Measurements from ENCODE around the gene SCN2A.
"Not testable (repeated sequence)": the region's sequence is repeated elsewhere in the genome, so short reads cannot be mapped to it uniquely, and the experiment has no call there.

Gene SCN2A

GRCh38 chr2:165245081-165245793, 6.0 kb downstream of the SCN2A start:
- DNase-seq: peak in 3 of 42 donors; percentile 22 to 33 (median 25)
- intact Hi-C loops (cut with DNase I): loop anchor here (5.0 kb wide), 1 partner anchor 47 kb away; no protein-coding TSS in a partner anchor

GRCh38 chr2:165248238-165248637, 9.0 kb downstream of the SCN2A start:
- no peak for DNase-seq
- intact Hi-C loops (cut with DNase I): loop anchor here (5.0 kb wide), 1 partner anchor 44 kb away; no protein-coding TSS in a partner anchor

- intact Hi-C loops (cut with DNase I): no loop called here
- DNase-seq: no peak
These were observed 12.2 kb downstream of the SCN2A start for GRCh38 chr2:165251366-165251765.

GRCh38 chr2:165253178-165253577, 14.0 kb downstream of the SCN2A start:
- DNase-seq: no peak

GRCh38 chr2:165256618-165257017, 17.4 kb downstream of the SCN2A start:
- no peak for DNase-seq
- intact Hi-C loops (cut with DNase I): no loop called here

More at GRCh38 chr2:165253178-165253577, 14.0 kb downstream of the SCN2A start:
- intact Hi-C loops (cut with DNase I): no loop called here

- intact Hi-C loops (cut with DNase I); DNase-seq: not testable (repeated sequence)
These were observed 21.1 kb downstream of the SCN2A start for GRCh38 chr2:165260347-165260746.

GRCh38 chr2:165268754-165269153, 29.5 kb downstream of the SCN2A start:
- intact Hi-C loops (cut with DNase I): no loop called here
- DNase-seq: no peak

- DNase-seq: no peak
- intact Hi-C loops (cut with DNase I): no loop called here
These were observed 34.0 kb downstream of the SCN2A start for GRCh38 chr2:165273176-165273575.

GRCh38 chr2:165274698-165275097, 35.5 kb downstream of the SCN2A start:
- intact Hi-C loops (cut with DNase I): no loop called here
- peak in 1 of 42 donors; percentile 8 for DNase-seq

- intact Hi-C loops (cut with DNase I): no loop called here
These were observed 36.7 kb downstream of the SCN2A start for GRCh38 chr2:165275932-165276331.

GRCh38 chr2:165277295-165277694, 38.1 kb downstream of the SCN2A start:
- intact Hi-C loops (cut with DNase I): no loop called here
- no peak for DNase-seq

More at GRCh38 chr2:165275932-165276331, 36.7 kb downstream of the SCN2A start:
- no peak for DNase-seq

- intact Hi-C loops (cut with DNase I): no loop called here
- no peak for DNase-seq
These were observed 38.8 kb downstream of the SCN2A start for GRCh38 chr2:165277860-165278656.

GRCh38 chr2:165280356-165280755, 41.1 kb downstream of the SCN2A start:
- intact Hi-C loops (cut with DNase I): no loop called here
- DNase-seq: peak in 3 of 42 donors; percentile 11 to 55 (median 19)

- no peak for DNase-seq
- intact Hi-C loops (cut with DNase I): no loop called here
These were observed 42.2 kb downstream of the SCN2A start for GRCh38 chr2:165281387-165281786.

GRCh38 chr2:165283342-165283741, 44.1 kb downstream of the SCN2A start:
- no peak for DNase-seq
- intact Hi-C loops (cut with DNase I): no loop called here

GRCh38 chr2:165287094-165287778, 48.0 kb downstream of the SCN2A start:
- intact Hi-C loops (cut with DNase I): no loop called here
- no peak for DNase-seq

GRCh38 chr2:165289069-165289468, 49.9 kb downstream of the SCN2A start:
- intact Hi-C loops (cut with DNase I): no loop called here
- no peak for DNase-seq

- intact Hi-C loops (cut with DNase I): loop anchor here (5.0 kb wide), 1 partner anchor 46 kb away; no protein-coding TSS in a partner anchor
- peak in 24 of 42 donors; percentile 19 to 84 (median 50) for DNase-seq
These were observed 54.5 kb downstream of the SCN2A start for GRCh38 chr2:165293440-165294420.
